ENCODE measurements around the gene USP36.

USP36 gene

GRCh38 chr17:78844301-78845005 lies 3.8 kb upstream of the USP36 start:
- Histone ChIP-seq H3K36me3 (ENCODE audit: control insufficient read depth, insufficient read depth, low read length) (no peaks in the 10 kb centered on the region), H3K4me3 (replicated peaks; ENCODE audit: low read depth, low read length) (no peak overlapping the region), H3K27me3 (replicated peaks; ENCODE audit: control insufficient read depth, insufficient read depth, low read length) (no peaks in the 10 kb centered on the region)
- DNase-seq (ENCODE audit: extremely low read depth, insufficient read length), result no peak
- no peak for TF ChIP-seq CTCF (IDR thresholded peaks at IDR 0.05; ENCODE audit: insufficient read depth, low read length, poor library complexity, severe bottlenecking)

DNA sequence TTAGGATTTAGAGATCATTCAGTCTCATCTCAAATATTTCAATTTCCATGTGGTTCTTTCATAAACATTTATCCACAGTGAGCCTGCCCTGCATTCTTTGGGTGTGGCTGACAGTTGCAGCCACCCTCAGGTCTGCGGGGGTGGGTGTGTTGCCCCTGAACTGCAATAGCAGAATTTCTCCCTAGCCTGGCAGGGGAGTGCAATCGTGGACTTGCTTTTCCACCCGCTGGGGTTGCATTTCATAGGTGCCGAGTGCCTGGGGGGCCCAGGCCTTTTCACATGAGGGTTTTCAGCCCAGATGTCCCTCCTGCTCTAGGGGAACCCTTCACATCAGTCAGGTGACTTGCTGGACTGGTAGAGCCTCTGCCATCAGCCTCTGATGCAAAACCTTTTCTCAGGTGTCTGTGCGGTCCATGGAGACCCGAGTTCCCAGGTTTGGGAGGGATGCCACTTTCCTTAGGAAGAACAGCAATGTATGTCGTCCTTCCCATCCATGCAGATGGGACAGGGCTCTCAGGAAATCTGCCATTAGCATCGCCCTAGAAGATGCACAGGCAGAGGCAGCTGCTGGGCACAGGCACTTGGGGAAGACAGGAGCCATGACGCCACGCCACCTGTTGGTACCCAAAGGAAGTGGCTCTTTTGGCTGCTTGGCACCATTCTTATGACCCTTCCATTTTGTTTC lies 2.4 kb upstream of the USP36 start:
- no peak overlapping the region for H3K4me3 ChIP-seq (replicated peaks; ENCODE audit: low read depth, low read length)
- peak; percentile 83 for TF ChIP-seq CTCF (IDR thresholded peaks at IDR 0.05; ENCODE audit: insufficient read depth, low read length, poor library complexity, severe bottlenecking)
- H3K27me3 ChIP-seq (replicated peaks; ENCODE audit: control insufficient read depth, insufficient read depth, low read length), result no peaks in the 10 kb centered on the region
- DNase-seq (ENCODE audit: extremely low read depth, insufficient read length), result peak; percentile 52
- no peaks in the 10 kb centered on the region; the same call in 1 of the 2 replicates for H3K36me3 ChIP-seq (ENCODE audit: control insufficient read depth, insufficient read depth, low read length)

GRCh38 chr17:78840530-78840779 lies 159 bp downstream of the USP36 start:
- DNase-seq (ENCODE audit: extremely low read depth, insufficient read length), result no peak
- TF ChIP-seq CTCF (IDR thresholded peaks at IDR 0.05; ENCODE audit: insufficient read depth, low read length, poor library complexity, severe bottlenecking), result no peak
- H3K36me3 ChIP-seq (ENCODE audit: control insufficient read depth, insufficient read depth, low read length), result peaks cover 5% of the 10 kb centered on the region
- H3K4me3 ChIP-seq (replicated peaks; ENCODE audit: low read depth, low read length), result peak overlapping the region; percentile 94
- H3K27me3 ChIP-seq (replicated peaks; ENCODE audit: control insufficient read depth, insufficient read depth, low read length), result no peaks in the 10 kb centered on the region

DNA sequence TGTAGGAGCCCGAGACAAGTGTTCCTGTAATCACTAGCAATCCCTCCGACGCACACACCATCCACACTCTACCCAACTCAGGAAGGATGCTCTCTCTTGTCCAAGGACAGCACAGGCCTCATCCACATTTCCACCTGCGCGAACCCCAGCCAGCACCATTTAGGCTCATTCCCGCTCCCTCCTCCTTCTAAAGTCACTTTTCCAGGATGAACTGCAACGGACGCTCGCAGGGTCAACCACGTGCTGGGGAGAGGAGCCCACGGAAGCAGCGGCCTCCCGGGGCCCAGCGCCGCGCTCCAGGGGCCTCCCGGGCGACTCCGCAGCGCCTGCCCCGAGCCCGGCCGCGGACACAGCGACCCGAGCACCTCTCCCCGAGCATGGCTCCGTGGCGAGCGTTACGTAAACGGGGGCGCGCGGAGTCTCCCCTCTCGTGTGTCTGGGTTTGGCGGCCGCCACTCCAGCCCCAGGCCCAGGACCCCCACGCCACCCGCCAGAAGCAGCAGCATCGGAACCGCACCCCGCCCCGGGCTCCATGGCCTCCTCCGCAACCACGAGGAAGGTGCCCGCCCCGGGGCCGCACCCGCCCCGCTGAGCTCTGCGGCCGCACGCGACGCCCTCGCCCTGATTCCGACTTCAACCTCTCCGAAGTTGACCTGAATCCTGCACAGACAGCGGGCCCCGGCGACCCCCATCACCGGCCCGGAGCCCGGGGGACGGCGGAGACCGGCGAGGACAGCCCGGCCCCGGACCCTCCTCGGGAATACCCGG lies 668 bp downstream of the USP36 start:
- Histone ChIP-seq H3K36me3 (ENCODE audit: control insufficient read depth, insufficient read depth, low read length) (peaks cover 10% of the 10 kb centered on the region), H3K4me3 (replicated peaks; ENCODE audit: low read depth, low read length) (peak overlapping the region; percentile 94), H3K27me3 (replicated peaks; ENCODE audit: control insufficient read depth, insufficient read depth, low read length) (no peaks in the 10 kb centered on the region)
- DNase-seq (ENCODE audit: extremely low read depth, insufficient read length), result peak; percentile 70
- TF ChIP-seq CTCF (IDR thresholded peaks at IDR 0.05; ENCODE audit: insufficient read depth, low read length, poor library complexity, severe bottlenecking), result no peak

GRCh38 chr17:78839235-78839761 lies 1.3 kb downstream of the USP36 start:
- Histone ChIP-seq H3K27me3 (replicated peaks; ENCODE audit: control insufficient read depth, insufficient read depth, low read length) (no peaks in the 10 kb centered on the region), H3K4me3 (replicated peaks; ENCODE audit: low read depth, low read length) (peak overlapping the region; percentile 94), H3K36me3 (ENCODE audit: control insufficient read depth, insufficient read depth, low read length) (peaks cover 12% of the 10 kb centered on the region)
- no peak for TF ChIP-seq CTCF (IDR thresholded peaks at IDR 0.05; ENCODE audit: insufficient read depth, low read length, poor library complexity, severe bottlenecking)
- no peak for DNase-seq (ENCODE audit: extremely low read depth, insufficient read length)

Measured in GM06990 (cell line).